ENCODE measurements around the gene KIRREL2.
A peak's percentile ranks its signal among the peaks of the same experiment; 100 is the strongest.

Gene KIRREL2

DNA sequence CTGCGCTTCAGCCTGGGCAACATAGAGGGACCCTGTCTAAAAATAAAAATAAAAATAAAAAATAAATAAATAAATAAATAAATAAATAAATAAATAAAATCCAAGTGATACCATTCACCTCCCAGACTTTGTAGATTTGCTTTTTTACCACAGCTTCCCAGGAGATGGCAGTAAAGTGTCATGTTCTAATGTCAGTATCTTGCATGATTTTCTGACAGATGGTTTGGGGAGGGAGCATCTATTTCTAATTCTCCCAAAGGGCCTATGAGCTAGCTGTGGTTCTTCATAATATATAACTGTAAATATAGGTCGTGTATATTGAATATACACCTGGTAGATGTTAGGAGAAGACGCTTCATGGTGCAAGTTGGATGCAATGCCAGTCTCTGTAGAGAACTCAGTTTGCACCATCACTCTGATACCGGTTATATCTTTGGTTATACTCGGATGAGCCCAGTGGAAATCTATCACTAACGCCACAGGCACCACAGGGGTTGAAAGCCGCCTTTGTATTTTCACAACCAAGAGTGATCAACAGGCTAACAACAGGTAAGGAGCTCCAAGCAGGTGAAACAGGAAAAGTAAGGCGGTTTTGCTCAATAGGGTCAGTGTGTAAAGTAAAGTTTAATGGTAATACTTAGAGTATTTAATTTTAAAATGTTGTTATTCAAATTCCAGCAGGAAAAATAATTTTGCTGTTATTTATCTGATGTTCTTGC is 25.6 kb downstream of the KIRREL2 start (continued):
- TF ChIP-seq ZNF610 (tag by site-specific recombination; IDR thresholded peaks at IDR 0.05; ENCODE audit: borderline replicate concordance), result peak; percentile 85
- TF ChIP-seq ZNF510 (tag by site-specific recombination; IDR thresholded peaks at IDR 0.05; ENCODE audit: insufficient replicate concordance), result no peak
- peak; percentile 98 for TF ChIP-seq ZNF623 (tag by site-specific recombination; IDR thresholded peaks at IDR 0.05)
- TF ChIP-seq ZNF704 (tag by site-specific recombination; IDR thresholded peaks at IDR 0.05), result peak; percentile 92; the same call in 1 of the 2 replicates
- peak; percentile 88; the same call in 1 of the 2 replicates for TF ChIP-seq ZNF175 (tag by site-specific recombination; IDR thresholded peaks at IDR 0.05)
- TF ChIP-seq ZNF341 (tag by site-specific recombination; IDR thresholded peaks at IDR 0.05; ENCODE audit: low read depth), result peak; percentile 79
- TF ChIP-seq PRDM4 (tag by site-specific recombination; IDR thresholded peaks at IDR 0.05), result peak; percentile 81; the same call in 1 of the 2 replicates
- no peak for TF ChIP-seq BCL6B (tag by site-specific recombination; IDR thresholded peaks at IDR 0.05)
- TF ChIP-seq ZBTB8A (tag by site-specific recombination; IDR thresholded peaks at IDR 0.05), result peak; percentile 98
- TF ChIP-seq ZNF274 (IDR thresholded peaks at IDR 0.05; ENCODE audit: low read length), result no peak
- no peak; the same call in 1 of the 2 replicates for TF ChIP-seq ZNF274 (tag by site-specific recombination; IDR thresholded peaks at IDR 0.05; ENCODE audit: borderline replicate concordance)
- TF ChIP-seq ZNF561 (tag by site-specific recombination; IDR thresholded peaks at IDR 0.05; ENCODE audit: borderline replicate concordance), result no peak
- TF ChIP-seq KLF17 (tag by site-specific recombination; IDR thresholded peaks at IDR 0.05), result no peak
- TF ChIP-seq SCRT2 (tag by site-specific recombination; IDR thresholded peaks at IDR 0.05), result peak; percentile 94
- peak; percentile 100 for TF ChIP-seq ZFP37 (tag by site-specific recombination; IDR thresholded peaks at IDR 0.05)
- TF ChIP-seq ZNF416 (tag by site-specific recombination; IDR thresholded peaks at IDR 0.05), result no peak
- TF ChIP-seq, protein P1, sequence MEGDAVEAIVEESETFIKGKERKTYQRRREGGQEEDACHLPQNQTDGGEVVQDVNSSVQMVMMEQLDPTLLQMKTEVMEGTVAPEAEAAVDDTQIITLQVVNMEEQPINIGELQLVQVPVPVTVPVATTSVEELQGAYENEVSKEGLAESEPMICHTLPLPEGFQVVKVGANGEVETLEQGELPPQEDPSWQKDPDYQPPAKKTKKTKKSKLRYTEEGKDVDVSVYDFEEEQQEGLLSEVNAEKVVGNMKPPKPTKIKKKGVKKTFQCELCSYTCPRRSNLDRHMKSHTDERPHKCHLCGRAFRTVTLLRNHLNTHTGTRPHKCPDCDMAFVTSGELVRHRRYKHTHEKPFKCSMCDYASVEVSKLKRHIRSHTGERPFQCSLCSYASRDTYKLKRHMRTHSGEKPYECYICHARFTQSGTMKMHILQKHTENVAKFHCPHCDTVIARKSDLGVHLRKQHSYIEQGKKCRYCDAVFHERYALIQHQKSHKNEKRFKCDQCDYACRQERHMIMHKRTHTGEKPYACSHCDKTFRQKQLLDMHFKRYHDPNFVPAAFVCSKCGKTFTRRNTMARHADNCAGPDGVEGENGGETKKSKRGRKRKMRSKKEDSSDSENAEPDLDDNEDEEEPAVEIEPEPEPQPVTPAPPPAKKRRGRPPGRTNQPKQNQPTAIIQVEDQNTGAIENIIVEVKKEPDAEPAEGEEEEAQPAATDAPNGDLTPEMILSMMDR (tag by site-specific recombination; IDR thresholded peaks at IDR 0.05), result peak; percentile 53; the same call in 1 of the 2 replicates
- TF ChIP-seq PRDM1 (tag by site-specific recombination; IDR thresholded peaks at IDR 0.05), result no peak
- TF ChIP-seq TSHZ1 (tag by site-specific recombination; IDR thresholded peaks at IDR 0.05; ENCODE audit: borderline replicate concordance), result peak; percentile 86; the same call in 1 of the 2 replicates
- TF ChIP-seq GLI2 (tag by site-specific recombination; IDR thresholded peaks at IDR 0.05; ENCODE audit: borderline replicate concordance, low read depth), result peak; percentile 97; the same call in 1 of the 2 replicates
- TF ChIP-seq ZNF121 (tag by site-specific recombination; IDR thresholded peaks at IDR 0.05), result peak; percentile 92
- TF ChIP-seq, protein P2, sequence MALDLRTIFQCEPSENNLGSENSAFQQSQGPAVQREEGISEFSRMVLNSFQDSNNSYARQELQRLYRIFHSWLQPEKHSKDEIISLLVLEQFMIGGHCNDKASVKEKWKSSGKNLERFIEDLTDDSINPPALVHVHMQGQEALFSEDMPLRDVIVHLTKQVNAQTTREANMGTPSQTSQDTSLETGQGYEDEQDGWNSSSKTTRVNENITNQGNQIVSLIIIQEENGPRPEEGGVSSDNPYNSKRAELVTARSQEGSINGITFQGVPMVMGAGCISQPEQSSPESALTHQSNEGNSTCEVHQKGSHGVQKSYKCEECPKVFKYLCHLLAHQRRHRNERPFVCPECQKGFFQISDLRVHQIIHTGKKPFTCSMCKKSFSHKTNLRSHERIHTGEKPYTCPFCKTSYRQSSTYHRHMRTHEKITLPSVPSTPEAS (tag by site-specific recombination; IDR thresholded peaks at IDR 0.05), result peak; percentile 53; the same call in 1 of the 2 replicates
- no peak for TF ChIP-seq EGR2 (tag by site-specific recombination; IDR thresholded peaks at IDR 0.05; ENCODE audit: low read depth)

All from HEK293 (cell line).